SK-N-SH treated with all-trans-retinoic acid at 6 μM for 48 hours (cell line): Measurements from ENCODE around the gene UGT2B7.

Source experiments
- ATAC-seq: fragments of 200-7000 bp; cut with Tn5 transposase; 3 replicates; pipeline ENCODE4 v1.9.1; 2020; ENCODE audit warnings: mild to moderate bottlenecking, moderate library complexity
- ARNTL ChIP-seq: fragments of 450-650 bp; formaldehyde crosslinking; IDR thresholded peaks from 2 replicates; pipeline ENCODE4 v1.5.0; 2020; ENCODE audit warnings: low read depth, mild to moderate bottlenecking, moderate library complexity, borderline replicate concordance
- CSDC2 ChIP-seq: fragments of 250-450 bp; sonication (Bioruptor Pico); IDR thresholded peaks from 2 replicates; pipeline ENCODE4 v1.5.0; 2020; ENCODE audit warnings: mild to moderate bottlenecking, moderate library complexity
- ESRRG ChIP-seq: fragments of 250-450 bp; sonication (Bioruptor Pico); IDR thresholded peaks from 2 replicates; pipeline ENCODE4 v1.6.1; 2021; ENCODE audit warnings: mild to moderate bottlenecking
- GLIS3 ChIP-seq: fragments of 250-450 bp; sonication (Bioruptor Pico); IDR thresholded peaks from 2 replicates; pipeline ENCODE4 v1.5.0; 2020; ENCODE audit warnings: mild to moderate bottlenecking, moderate library complexity
- OSR1 ChIP-seq: fragments of 250-450 bp; sonication (Bioruptor Pico); IDR thresholded peaks from 2 replicates; pipeline ENCODE4 v1.8.0; 2022; ENCODE audit warnings: moderate library complexity, mild to moderate bottlenecking, inconsistent platforms
- PPARA ChIP-seq: fragments of 250-450 bp; sonication (Bioruptor Pico); IDR thresholded peaks from 2 replicates; pipeline ENCODE4 v1.5.0; 2020; ENCODE audit warnings: mild to moderate bottlenecking, borderline replicate concordance
- RARB ChIP-seq: fragments of 250-450 bp; sonication (Bioruptor Pico); IDR thresholded peaks from 2 replicates; pipeline ENCODE4 v1.8.0; 2021; ENCODE audit warnings: mild to moderate bottlenecking, moderate library complexity
- SNAI2 ChIP-seq: fragments of 250-450 bp; sonication (Bioruptor Pico); IDR thresholded peaks from 2 replicates; pipeline ENCODE4 v1.5.0; 2020; ENCODE audit warnings: mild to moderate bottlenecking, moderate library complexity
- TCF4 ChIP-seq: fragments of 250-450 bp; sonication (Bioruptor Pico); IDR thresholded peaks from 2 replicates; pipeline ENCODE4 v1.8.0; 2021; ENCODE audit warnings: mild to moderate bottlenecking, moderate library complexity, borderline replicate concordance
- TOX ChIP-seq: fragments of 250-450 bp; sonication (Bioruptor Pico); IDR thresholded peaks from 2 replicates; pipeline ENCODE4 v1.8.0; 2021; ENCODE audit warnings: mild to moderate bottlenecking, moderate library complexity, borderline replicate concordance
- ZFP3 ChIP-seq: fragments of 250-450 bp; sonication (Bioruptor Pico); IDR thresholded peaks from 2 replicates; pipeline ENCODE4 v1.5.0; 2020; ENCODE audit warnings: mild to moderate bottlenecking, moderate library complexity
- ZFP30 ChIP-seq: fragments of 450-650 bp; formaldehyde crosslinking; IDR thresholded peaks from 2 replicates; pipeline ENCODE4 v1.5.0; 2022; ENCODE audit warnings: mild to moderate bottlenecking, moderate library complexity
- ZNF565 ChIP-seq: fragments of 450-650 bp; formaldehyde crosslinking; conservative IDR thresholded peaks from 2 replicates; pipeline ENCODE4 v1.5.0; 2020; ENCODE audit warnings: low read depth, mild to moderate bottlenecking, moderate library complexity
- ZNF70 ChIP-seq: fragments of 450-650 bp; formaldehyde crosslinking; IDR thresholded peaks from 2 replicates; pipeline ENCODE4 v1.5.0; 2020; ENCODE audit warnings: mild to moderate bottlenecking, moderate library complexity
- TF ChIP-seq, protein P1 (sequence below): fragments of 250-450 bp; sonication (Bioruptor Pico); IDR thresholded peaks from 2 replicates; pipeline ENCODE4 v1.5.1; 2021; ENCODE audit warnings: mild to moderate bottlenecking, moderate library complexity
- TF ChIP-seq, protein P2 (sequence below): fragments of 250-450 bp; sonication (Bioruptor Pico); IDR thresholded peaks from 2 replicates; pipeline ENCODE4 v1.5.0; 2020; ENCODE audit warnings: mild to moderate bottlenecking, moderate library complexity
- TF ChIP-seq, protein P3 (sequence below): fragments of 250-450 bp; sonication (Bioruptor Pico); IDR thresholded peaks from 2 replicates; pipeline ENCODE4 v1.8.0; 2020; ENCODE audit warnings: mild to moderate bottlenecking, moderate library complexity, borderline replicate concordance
- TF ChIP-seq, protein P4 (sequence below): fragments of 250-450 bp; sonication (Bioruptor Pico); IDR thresholded peaks from 2 replicates; pipeline ENCODE4 v1.5.1; 2020; ENCODE audit warnings: low read depth, mild to moderate bottlenecking, moderate library complexity
- TF ChIP-seq, protein P5 (sequence below): fragments of 250-450 bp; sonication (Bioruptor Pico); IDR thresholded peaks from 2 replicates; pipeline ENCODE4 v1.8.0; 2021; ENCODE audit warnings: low read depth, mild to moderate bottlenecking, moderate library complexity, borderline replicate concordance

The UGT2B7 gene

DNA sequence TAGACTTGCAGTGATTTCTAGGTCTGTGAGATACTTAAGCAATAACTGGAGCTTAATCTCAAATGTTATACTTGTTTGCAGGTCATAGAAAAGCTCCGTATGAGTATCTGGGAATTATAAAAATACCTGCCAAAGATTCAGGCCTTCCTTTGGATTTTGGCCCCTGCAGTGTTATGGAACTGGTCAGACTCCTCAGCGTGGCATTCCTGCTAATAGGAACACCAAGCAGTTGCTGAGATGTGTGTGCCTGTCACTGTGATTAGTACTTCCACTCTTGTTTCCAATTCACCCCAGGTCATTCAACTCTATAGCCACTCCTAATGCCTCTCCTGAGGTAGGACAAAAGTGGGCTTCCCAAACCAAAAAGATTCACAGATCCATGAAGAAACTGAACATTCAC lies 7.8 kb upstream of the UGT2B7 start:
- no peak for ATAC-seq
- TF ChIP-seq TOX (CRISPR knock-in tag): no peak
- TF ChIP-seq, protein P1, sequence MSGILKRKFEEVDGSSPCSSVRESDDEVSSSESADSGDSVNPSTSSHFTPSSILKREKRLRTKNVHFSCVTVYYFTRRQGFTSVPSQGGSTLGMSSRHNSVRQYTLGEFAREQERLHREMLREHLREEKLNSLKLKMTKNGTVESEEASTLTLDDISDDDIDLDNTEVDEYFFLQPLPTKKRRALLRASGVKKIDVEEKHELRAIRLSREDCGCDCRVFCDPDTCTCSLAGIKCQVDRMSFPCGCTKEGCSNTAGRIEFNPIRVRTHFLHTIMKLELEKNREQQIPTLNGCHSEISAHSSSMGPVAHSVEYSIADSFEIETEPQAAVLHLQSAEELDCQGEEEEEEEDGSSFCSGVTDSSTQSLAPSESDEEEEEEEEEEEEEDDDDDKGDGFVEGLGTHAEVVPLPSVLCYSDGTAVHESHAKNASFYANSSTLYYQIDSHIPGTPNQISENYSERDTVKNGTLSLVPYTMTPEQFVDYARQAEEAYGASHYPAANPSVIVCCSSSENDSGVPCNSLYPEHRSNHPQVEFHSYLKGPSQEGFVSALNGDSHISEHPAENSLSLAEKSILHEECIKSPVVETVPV (CRISPR knock-in tag): no peak
- no peak for TF ChIP-seq ARNTL (CRISPR knock-in tag)
- TF ChIP-seq ZNF565 (CRISPR knock-in tag): no peak
- no peak for TF ChIP-seq ZFP30 (CRISPR knock-in tag)
- no peak for TF ChIP-seq PPARA (CRISPR knock-in tag)
- TF ChIP-seq, protein P2, sequence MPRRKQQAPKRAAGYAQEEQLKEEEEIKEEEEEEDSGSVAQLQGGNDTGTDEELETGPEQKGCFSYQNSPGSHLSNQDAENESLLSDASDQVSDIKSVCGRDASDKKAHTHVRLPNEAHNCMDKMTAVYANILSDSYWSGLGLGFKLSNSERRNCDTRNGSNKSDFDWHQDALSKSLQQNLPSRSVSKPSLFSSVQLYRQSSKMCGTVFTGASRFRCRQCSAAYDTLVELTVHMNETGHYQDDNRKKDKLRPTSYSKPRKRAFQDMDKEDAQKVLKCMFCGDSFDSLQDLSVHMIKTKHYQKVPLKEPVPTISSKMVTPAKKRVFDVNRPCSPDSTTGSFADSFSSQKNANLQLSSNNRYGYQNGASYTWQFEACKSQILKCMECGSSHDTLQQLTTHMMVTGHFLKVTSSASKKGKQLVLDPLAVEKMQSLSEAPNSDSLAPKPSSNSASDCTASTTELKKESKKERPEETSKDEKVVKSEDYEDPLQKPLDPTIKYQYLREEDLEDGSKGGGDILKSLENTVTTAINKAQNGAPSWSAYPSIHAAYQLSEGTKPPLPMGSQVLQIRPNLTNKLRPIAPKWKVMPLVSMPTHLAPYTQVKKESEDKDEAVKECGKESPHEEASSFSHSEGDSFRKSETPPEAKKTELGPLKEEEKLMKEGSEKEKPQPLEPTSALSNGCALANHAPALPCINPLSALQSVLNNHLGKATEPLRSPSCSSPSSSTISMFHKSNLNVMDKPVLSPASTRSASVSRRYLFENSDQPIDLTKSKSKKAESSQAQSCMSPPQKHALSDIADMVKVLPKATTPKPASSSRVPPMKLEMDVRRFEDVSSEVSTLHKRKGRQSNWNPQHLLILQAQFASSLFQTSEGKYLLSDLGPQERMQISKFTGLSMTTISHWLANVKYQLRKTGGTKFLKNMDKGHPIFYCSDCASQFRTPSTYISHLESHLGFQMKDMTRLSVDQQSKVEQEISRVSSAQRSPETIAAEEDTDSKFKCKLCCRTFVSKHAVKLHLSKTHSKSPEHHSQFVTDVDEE (CRISPR knock-in tag): no peak
- TF ChIP-seq CSDC2 (CRISPR knock-in tag): no peak
- TF ChIP-seq TCF4 (CRISPR knock-in tag): no peak
- TF ChIP-seq, protein P3, sequence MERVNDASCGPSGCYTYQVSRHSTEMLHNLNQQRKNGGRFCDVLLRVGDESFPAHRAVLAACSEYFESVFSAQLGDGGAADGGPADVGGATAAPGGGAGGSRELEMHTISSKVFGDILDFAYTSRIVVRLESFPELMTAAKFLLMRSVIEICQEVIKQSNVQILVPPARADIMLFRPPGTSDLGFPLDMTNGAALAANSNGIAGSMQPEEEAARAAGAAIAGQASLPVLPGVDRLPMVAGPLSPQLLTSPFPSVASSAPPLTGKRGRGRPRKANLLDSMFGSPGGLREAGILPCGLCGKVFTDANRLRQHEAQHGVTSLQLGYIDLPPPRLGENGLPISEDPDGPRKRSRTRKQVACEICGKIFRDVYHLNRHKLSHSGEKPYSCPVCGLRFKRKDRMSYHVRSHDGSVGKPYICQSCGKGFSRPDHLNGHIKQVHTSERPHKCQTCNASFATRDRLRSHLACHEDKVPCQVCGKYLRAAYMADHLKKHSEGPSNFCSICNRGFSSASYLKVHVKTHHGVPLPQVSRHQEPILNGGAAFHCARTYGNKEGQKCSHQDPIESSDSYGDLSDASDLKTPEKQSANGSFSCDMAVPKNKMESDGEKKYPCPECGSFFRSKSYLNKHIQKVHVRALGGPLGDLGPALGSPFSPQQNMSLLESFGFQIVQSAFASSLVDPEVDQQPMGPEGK (CRISPR knock-in tag): no peak

DNA sequence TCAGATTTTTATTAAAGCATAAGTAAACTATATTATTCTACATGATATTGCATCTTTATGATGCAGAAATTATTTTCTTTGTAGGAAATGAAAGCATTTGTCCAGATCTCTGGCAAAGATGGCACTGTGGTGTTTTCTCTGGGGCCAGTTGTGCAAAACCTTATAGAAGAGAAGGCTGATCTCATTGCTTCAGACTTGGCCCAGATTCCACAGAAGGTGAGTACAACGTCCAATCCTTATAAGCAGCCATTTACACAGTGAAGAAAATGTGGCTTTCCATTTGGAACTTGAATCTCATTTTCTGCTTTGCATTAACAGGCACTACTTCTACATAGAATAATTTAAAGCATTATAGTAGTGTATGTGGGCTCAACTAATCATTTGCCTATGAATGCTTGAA lies 6.9 kb upstream of the UGT2B7 start:
- TF ChIP-seq GLIS3 (CRISPR knock-in tag) (no peak), TOX (CRISPR knock-in tag) (no peak), PPARA (CRISPR knock-in tag) (no peak), CSDC2 (CRISPR knock-in tag) (no peak), ZFP3 (CRISPR knock-in tag) (no peak), RARB (no peak), ZFP30 (CRISPR knock-in tag) (no peak), ARNTL (CRISPR knock-in tag) (no peak), ESRRG (CRISPR knock-in tag) (no peak), ZNF70 (CRISPR knock-in tag) (no peak), SNAI2 (CRISPR knock-in tag) (no peak), TCF4 (CRISPR knock-in tag) (no peak), OSR1 (CRISPR knock-in tag) (no peak), ZNF565 (CRISPR knock-in tag) (no peak)
- TF ChIP-seq, protein P4, sequence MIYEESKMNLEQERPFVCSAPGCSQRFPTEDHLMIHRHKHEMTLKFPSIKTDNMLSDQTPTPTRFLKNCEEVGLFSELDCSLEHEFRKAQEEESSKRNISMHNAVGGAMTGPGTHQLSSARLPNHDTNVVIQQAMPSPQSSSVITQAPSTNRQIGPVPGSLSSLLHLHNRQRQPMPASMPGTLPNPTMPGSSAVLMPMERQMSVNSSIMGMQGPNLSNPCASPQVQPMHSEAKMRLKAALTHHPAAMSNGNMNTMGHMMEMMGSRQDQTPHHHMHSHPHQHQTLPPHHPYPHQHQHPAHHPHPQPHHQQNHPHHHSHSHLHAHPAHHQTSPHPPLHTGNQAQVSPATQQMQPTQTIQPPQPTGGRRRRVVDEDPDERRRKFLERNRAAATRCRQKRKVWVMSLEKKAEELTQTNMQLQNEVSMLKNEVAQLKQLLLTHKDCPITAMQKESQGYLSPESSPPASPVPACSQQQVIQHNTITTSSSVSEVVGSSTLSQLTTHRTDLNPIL: no peak
- TF ChIP-seq, protein P3 (CRISPR knock-in tag): no peak
- TF ChIP-seq, protein P5, sequence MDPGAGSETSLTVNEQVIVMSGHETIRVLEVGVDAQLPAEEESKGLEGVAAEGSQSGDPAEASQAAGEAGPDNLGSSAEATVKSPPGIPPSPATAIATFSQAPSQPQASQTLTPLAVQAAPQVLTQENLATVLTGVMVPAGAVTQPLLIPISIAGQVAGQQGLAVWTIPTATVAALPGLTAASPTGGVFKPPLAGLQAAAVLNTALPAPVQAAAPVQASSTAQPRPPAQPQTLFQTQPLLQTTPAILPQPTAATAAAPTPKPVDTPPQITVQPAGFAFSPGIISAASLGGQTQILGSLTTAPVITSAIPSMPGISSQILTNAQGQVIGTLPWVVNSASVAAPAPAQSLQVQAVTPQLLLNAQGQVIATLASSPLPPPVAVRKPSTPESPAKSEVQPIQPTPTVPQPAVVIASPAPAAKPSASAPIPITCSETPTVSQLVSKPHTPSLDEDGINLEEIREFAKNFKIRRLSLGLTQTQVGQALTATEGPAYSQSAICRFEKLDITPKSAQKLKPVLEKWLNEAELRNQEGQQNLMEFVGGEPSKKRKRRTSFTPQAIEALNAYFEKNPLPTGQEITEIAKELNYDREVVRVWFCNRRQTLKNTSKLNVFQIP (CRISPR knock-in tag): no peak
- TF ChIP-seq, protein P1 (CRISPR knock-in tag): no peak
- TF ChIP-seq, protein P2 (CRISPR knock-in tag): no peak
- ATAC-seq: no peak
